22Rv1 (cell line): Measurements from ENCODE around the gene ZBTB32.
A peak's percentile ranks its signal among the peaks of the same experiment; 100 is the strongest.

ENCODE experiments used
- H3K27ac ChIP-seq: fragments of 450-650 bp; 2 replicates; pipeline ENCODE4 v1.5.1; 2017
- ZFX ChIP-seq: fragments of 450-650 bp; IDR thresholded peaks from 2 replicates; pipeline ENCODE4 v1.6.1; 2017; ENCODE audit warnings: antibody characterized with exemption, borderline replicate concordance
- TF ChIP-seq, protein P1 (sequence below): fragments of 450-650 bp; IDR thresholded peaks from 2 replicates; pipeline ENCODE4 v1.5.1; 2017; ENCODE audit warnings: mild to moderate bottlenecking

Gene ZBTB32

DNA sequence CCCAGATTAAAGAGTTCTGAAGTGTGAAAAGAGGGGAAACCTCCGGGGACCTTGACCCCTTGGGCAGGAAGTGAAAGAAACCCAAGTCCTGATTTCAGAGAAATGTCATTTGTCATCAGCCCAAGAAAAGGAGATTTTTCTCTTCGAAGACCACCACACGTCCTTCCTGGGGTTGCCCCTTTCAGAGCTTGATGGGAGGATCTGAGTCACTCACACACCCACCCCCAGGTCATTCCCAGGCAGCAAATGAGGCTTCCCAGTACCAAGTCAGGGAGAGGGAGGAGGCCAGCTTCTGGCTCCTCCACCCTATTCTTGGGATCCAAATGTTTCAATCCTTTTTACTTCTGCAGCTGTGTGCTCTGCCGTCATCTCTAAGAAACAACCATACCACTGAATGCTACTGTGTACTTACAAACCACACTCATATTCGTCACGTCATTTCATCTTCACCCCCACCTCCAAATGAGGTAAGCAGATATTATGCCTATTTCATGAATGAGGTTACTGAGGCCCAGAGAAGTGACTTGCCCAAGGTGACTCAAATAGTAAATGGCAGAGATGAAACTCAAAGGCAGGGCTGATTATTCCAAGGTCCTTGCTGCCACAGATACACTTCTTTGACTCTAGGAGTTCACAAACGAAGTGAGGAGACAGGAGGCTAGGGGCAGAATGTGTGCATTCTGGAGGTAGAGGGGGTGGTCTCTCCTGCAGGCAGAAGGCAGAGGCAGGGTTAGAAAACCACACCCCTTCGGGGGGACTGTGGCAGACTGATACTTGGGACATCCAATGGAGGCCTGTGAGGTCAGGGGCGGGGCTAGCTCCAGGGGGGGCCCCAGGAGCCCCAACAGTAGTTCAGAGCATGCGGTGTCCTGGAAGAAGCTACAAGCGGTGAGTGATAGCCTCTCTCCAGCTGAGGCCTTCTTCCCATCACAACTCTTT lies 8.5 kb downstream of the ZBTB32 start:
- H3K27ac ChIP-seq = no peak overlapping the region
- TF ChIP-seq, protein P1, sequence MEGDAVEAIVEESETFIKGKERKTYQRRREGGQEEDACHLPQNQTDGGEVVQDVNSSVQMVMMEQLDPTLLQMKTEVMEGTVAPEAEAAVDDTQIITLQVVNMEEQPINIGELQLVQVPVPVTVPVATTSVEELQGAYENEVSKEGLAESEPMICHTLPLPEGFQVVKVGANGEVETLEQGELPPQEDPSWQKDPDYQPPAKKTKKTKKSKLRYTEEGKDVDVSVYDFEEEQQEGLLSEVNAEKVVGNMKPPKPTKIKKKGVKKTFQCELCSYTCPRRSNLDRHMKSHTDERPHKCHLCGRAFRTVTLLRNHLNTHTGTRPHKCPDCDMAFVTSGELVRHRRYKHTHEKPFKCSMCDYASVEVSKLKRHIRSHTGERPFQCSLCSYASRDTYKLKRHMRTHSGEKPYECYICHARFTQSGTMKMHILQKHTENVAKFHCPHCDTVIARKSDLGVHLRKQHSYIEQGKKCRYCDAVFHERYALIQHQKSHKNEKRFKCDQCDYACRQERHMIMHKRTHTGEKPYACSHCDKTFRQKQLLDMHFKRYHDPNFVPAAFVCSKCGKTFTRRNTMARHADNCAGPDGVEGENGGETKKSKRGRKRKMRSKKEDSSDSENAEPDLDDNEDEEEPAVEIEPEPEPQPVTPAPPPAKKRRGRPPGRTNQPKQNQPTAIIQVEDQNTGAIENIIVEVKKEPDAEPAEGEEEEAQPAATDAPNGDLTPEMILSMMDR = no peak
- TF ChIP-seq ZFX = no peak

DNA sequence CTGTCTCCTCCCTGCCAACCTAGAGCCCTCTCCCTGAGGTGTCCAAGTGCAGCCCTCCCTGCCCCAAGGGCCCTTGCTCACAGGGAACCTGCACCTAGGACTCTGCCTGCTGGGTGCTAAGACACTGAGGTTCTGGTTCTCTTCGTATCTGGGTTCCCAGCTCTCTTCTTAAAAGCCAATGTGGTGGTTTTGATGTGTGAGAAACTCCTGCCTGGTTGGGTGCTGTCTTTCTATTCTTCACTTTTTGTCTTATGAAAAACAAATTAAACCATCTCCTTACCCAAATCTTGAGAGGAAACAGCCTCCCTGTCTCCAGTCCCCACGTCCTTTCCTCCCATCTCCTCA lies 9.1 kb downstream of the ZBTB32 start:
- no peak for TF ChIP-seq ZFX
- TF ChIP-seq, protein P1 = no peak
- no peak overlapping the region for H3K27ac ChIP-seq

DNA sequence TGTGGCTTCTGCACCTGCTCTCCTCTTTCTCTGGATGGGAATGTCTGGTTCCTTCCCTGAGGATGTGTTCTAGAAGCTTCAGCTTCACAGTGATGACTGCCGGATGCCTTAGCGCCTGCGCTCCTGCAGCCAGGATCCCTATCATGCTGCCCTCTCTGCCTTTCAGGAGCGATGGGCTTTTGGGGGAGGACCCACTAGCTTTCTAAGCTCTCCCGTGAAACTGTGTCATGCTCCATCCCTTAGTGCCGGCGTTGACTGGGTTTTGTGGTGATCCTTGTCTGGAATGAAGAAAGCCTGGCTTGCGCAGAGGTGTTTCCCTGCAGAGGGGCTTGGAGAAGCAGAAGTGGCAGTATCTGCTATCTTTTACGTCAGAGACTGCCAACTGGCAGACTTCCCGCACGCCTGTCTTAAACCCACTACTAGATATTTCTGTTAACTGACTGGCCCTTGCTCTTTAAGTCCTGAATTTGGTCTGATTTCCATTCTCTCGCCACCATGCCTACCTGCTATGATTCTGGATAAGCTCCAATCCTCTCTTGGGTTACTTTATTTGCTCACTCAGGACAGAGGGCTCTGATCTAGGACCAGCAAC lies 9.6 kb downstream of the ZBTB32 start:
- H3K27ac ChIP-seq = no peak overlapping the region
- TF ChIP-seq ZFX = no peak
- TF ChIP-seq, protein P1 = no peak

DNA sequence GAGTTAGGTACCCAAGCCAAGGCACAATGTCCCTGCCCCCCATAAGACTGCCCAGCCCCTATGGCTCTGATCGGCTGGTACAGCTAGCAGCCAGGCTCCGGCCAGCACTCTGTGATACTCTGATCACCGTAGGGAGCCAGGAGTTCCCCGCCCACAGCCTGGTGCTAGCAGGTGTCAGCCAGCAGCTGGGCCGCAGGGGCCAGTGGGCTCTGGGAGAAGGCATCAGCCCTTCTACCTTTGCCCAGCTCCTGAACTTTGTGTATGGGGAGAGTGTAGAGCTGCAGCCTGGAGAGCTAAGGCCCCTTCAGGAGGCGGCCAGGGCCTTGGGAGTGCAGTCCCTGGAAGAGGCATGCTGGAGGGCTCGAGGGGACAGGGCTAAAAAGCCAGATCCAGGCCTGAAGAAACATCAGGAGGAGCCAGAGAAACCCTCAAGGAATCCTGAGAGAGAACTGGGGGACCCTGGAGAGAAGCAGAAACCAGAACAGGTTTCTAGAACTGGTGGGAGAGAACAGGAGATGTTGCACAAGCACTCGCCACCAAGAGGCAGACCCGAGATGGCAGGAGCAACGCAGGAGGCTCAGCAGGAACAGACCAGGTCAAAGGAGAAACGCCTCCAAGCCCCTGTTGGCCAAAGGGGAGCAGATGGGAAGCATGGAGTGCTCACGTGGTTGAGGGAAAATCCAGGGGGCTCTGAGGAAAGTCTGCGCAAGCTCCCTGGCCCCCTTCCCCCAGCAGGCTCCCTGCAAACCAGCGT lies 10.4 kb downstream of the ZBTB32 start:
- H3K27ac ChIP-seq = no peak overlapping the region
- no peak for TF ChIP-seq ZFX
- TF ChIP-seq, protein P1 = 0 out of 2 replicates have a peak, but pooled peaks have one; percentile 4

GRCh38 chr19:35715355-35715809 lies 11.0 kb downstream of the ZBTB32 start:
- TF ChIP-seq, protein P1 = no peak
- TF ChIP-seq ZFX = no peak
- peak overlapping the region; percentile 90 for H3K27ac ChIP-seq

GRCh38 chr19:35715981-35716800 lies 11.8 kb downstream of the ZBTB32 start:
- no peak for TF ChIP-seq ZFX
- TF ChIP-seq, protein P1 = no peak
- peak overlapping the region; percentile 90 for H3K27ac ChIP-seq
